ENCODE measurements around the gene CAMSAP2. TPM values are rescaled to one million over a fixed set of nuclear protein-coding genes. Genes with fewer than 3 reads are reported as not detected.

The CAMSAP2 gene
- total RNA-seq (ENCODE audit: low replicate concordance): 28.2 and 43.9 TPM in 2 replicates

GRCh38 chr1:200738327-200738948 lies at the start of gene CAMSAP2:
TSS of gene CAMSAP2 (plus strand) at chr1:200738893. CDS start at chr1:200739828, 935 bp downstream.
- Histone ChIP-seq H2AFZ (replicated peaks) (peak within 1 kb of the TSS; percentile 84), H3K79me2 (ENCODE audit: low read depth) (peaks cover 39% of the 10 kb centered on the region), H3K27ac (peak within 1 kb of the TSS; percentile 93), H3K27me3 (peaks cover 10% of the 10 kb centered on the region), H3F3A (ENCODE audit: low read depth) (peaks cover 27% of the 10 kb centered on the region), H3K36me3 (peaks cover 5% of the 10 kb centered on the region), H3K9ac (peak within 1 kb of the TSS; percentile 53), H4K20me1 (ENCODE audit: low read depth) (peaks cover 37% of the 10 kb centered on the region), H3K4me1 (peaks cover 37% of the 10 kb centered on the region), H3K4me3 (peak within 1 kb of the TSS; percentile 89), H3K4me2 (peak within 1 kb of the TSS; percentile 89), H3K9me3 (ENCODE audit: low read depth) (no peaks in the 10 kb centered on the region)
- Mint-ChIP-seq H3K27ac (peak within 1 kb of the TSS; percentile 99), H3K27me3 (ENCODE audit: insufficient read depth, low read depth) (peaks cover 6% of the 10 kb centered on the region), H3K4me1 (peaks cover 33% of the 10 kb centered on the region), H3K4me3 (peak within 1 kb of the TSS; percentile 99), H3K36me3 (peaks cover 3% of the 10 kb centered on the region), H3K9me3 (no peaks in the 10 kb centered on the region)
- TF ChIP-seq EZH2phosphoT487 (IDR thresholded peaks at IDR 0.05) (no peak), EZH2 (IDR thresholded peaks at IDR 0.05) (no peak), CTCF (IDR thresholded peaks at IDR 0.05) (no peak)
- peak; percentile 95 for DNase-seq (ENCODE audit: low spot score)

- H2AFZ ChIP-seq (replicated peaks): peak overlapping the region; percentile 44
- Mint-ChIP-seq H3K27me3 (ENCODE audit: insufficient read depth, low read depth) (peaks cover 2% of the 10 kb centered on the region), H3K4me3 (no peak overlapping the region)
Measured at GRCh38 chr1:200692316-200692715, 46.4 kb upstream of the CAMSAP2 start.

GRCh38 chr1:200693327-200693726 lies 45.4 kb upstream of the CAMSAP2 start:
- DNase-seq (ENCODE audit: low spot score): no peak
- Mint-ChIP-seq H3K36me3 (no peaks in the 10 kb centered on the region), H3K27me3 (ENCODE audit: insufficient read depth, low read depth) (peaks cover 2% of the 10 kb centered on the region), H3K4me1 (peaks cover 2% of the 10 kb centered on the region), H3K9me3 (no peaks in the 10 kb centered on the region), H3K4me3 (no peak overlapping the region), H3K27ac (no peak overlapping the region)
- Histone ChIP-seq H3K79me2 (ENCODE audit: low read depth) (no peaks in the 10 kb centered on the region), H3K9ac (no peak overlapping the region), H3K27ac (no peak overlapping the region), H4K20me1 (ENCODE audit: low read depth) (no peaks in the 10 kb centered on the region), H3K4me1 (peaks cover 8% of the 10 kb centered on the region), H3K4me3 (no peak overlapping the region), H3F3A (ENCODE audit: low read depth) (no peaks in the 10 kb centered on the region), H2AFZ (replicated peaks) (no peak overlapping the region), H3K36me3 (no peaks in the 10 kb centered on the region), H3K4me2 (no peak overlapping the region), H3K9me3 (ENCODE audit: low read depth) (no peaks in the 10 kb centered on the region), H3K27me3 (no peaks in the 10 kb centered on the region)
- no peak for TF ChIP-seq EZH2 (IDR thresholded peaks at IDR 0.05)
- no peak for TF ChIP-seq EZH2phosphoT487 (IDR thresholded peaks at IDR 0.05)
- no peak for TF ChIP-seq CTCF (IDR thresholded peaks at IDR 0.05)

More at GRCh38 chr1:200692316-200692715, 46.4 kb upstream of the CAMSAP2 start:
- no peaks in the 10 kb centered on the region for H3K36me3 ChIP-seq
- no peaks in the 10 kb centered on the region for H3F3A ChIP-seq (ENCODE audit: low read depth)
- H4K20me1 ChIP-seq (ENCODE audit: low read depth): no peaks in the 10 kb centered on the region
- H3K4me1 Mint-ChIP-seq: peaks cover 2% of the 10 kb centered on the region
- no peak overlapping the region for H3K9ac ChIP-seq
- no peak overlapping the region for H3K4me2 ChIP-seq
- H3K9me3 ChIP-seq (ENCODE audit: low read depth): no peaks in the 10 kb centered on the region
- peaks cover 8% of the 10 kb centered on the region for H3K4me1 ChIP-seq
- TF ChIP-seq EZH2phosphoT487 (IDR thresholded peaks at IDR 0.05) (no peak), EZH2 (IDR thresholded peaks at IDR 0.05) (no peak), CTCF (IDR thresholded peaks at IDR 0.05) (no peak)
- no peaks in the 10 kb centered on the region for H3K9me3 Mint-ChIP-seq
- H3K27ac ChIP-seq: no peak overlapping the region
- H3K27ac Mint-ChIP-seq: no peak overlapping the region
- no peak for DNase-seq (ENCODE audit: low spot score)
- no peaks in the 10 kb centered on the region for H3K36me3 Mint-ChIP-seq
- no peaks in the 10 kb centered on the region for H3K27me3 ChIP-seq
- no peak overlapping the region for H3K4me3 ChIP-seq
- no peaks in the 10 kb centered on the region for H3K79me2 ChIP-seq (ENCODE audit: low read depth)

Measured in neural progenitor cell (in vitro differentiated cells).